Neural cell (in vitro differentiated cells): ENCODE measurements around the gene UVRAG.

Experiments
- CTCF ChIP-seq: fragments of 450-650 bp; IDR thresholded peaks from 2 replicates; pipeline ENCODE4 v1.5.1; 2014; ENCODE audit warnings: antibody characterized with exemption, mild to moderate bottlenecking, moderate library complexity; ENCODE audit not compliant: poor library complexity, severe bottlenecking
- EP300 ChIP-seq: fragments of 450-650 bp; conservative IDR thresholded peaks from 2 replicates; pipeline ENCODE4 v1.6.1; 2014; ENCODE audit warnings: antibody characterized with exemption, mild to moderate bottlenecking, moderate library complexity; ENCODE audit not compliant: poor library complexity, severe bottlenecking
- SMC3 ChIP-seq: fragments of 450-650 bp; conservative IDR thresholded peaks from 2 replicates; pipeline ENCODE4 v1.6.1; 2014; ENCODE audit warnings: antibody characterized with exemption, mild to moderate bottlenecking, moderate library complexity; ENCODE audit not compliant: poor library complexity

- TF ChIP-seq EP300, result no peak
- no peak for TF ChIP-seq SMC3
- TF ChIP-seq CTCF, result no peak
Observed at GRCh38 chr11:75836417-75836816, 21.4 kb downstream of the UVRAG start.
